AG04450 (cell line): Measurements from ENCODE around the gene DAZ4. TPM values are rescaled to one million over a fixed set of nuclear protein-coding genes. Genes with fewer than 3 reads are reported as not detected.
"Not testable (repeated sequence)": the region's sequence is repeated elsewhere in the genome, so short reads cannot be mapped to it uniquely, and the experiment has no call there.

Experiments used
- CTCF ChIA-PET: fragments of 300-600, 350-600 bp; formaldehyde crosslinking; extraction: SDS; loops from one replicate; lab custom pipeline; 2022; ENCODE audit warnings: antibody characterized with exemption, inconsistent platforms; lab: Charles Lee
- POLR2A ChIA-PET: fragments of 350-600 bp; formaldehyde crosslinking; extraction: SDS; loops from one replicate; lab custom pipeline; 2021; ENCODE audit warnings: antibody characterized with exemption, inconsistent platforms; lab: Yijun Ruan, JAX
- DNase-seq: peaks from one replicate; pipeline ENCODE4 v3.0.0-alpha.2; 2011; ENCODE audit warnings: low read depth, low spot score
- H3K27ac ChIP-seq: one replicate; pipeline ENCODE4 v1.5.1; 2012; ENCODE audit warnings: low read depth, low read length, control low read depth
- H3K27me3 ChIP-seq: one replicate; pipeline ENCODE4 v1.6.0; 2012; ENCODE audit warnings: low read length; ENCODE audit not compliant: control insufficient read depth, insufficient read depth
- H3K4me3 ChIP-seq: 2 replicates; pipeline ENCODE4 v1.5.1; 2011; ENCODE audit warnings: mild to moderate bottlenecking, low read depth, low read length, control low read depth
- H3K9me3 ChIP-seq: 2 replicates; pipeline ENCODE4 v1.5.1; 2012; ENCODE audit warnings: low read length; ENCODE audit not compliant: control insufficient read depth, insufficient read depth
- polyA minus RNA-seq: library from RNA; depleted of rRNA, polyadenylated mRNA; stranded (reverse); fragments of >200 nt; gene quantifications from 2 replicates; pipeline ENCODE4 v1.2.3, GENCODE V29; 2011; rRNA and poly(A)+ RNA removed
- polyA plus RNA-seq: library from polyadenylated mRNA; depleted of rRNA; stranded (reverse); fragments of >200 nt; gene quantifications from 2 replicates; pipeline ENCODE4 v1.2.3, GENCODE V29; 2011; rRNA removed

Gene DAZ4, protein sequence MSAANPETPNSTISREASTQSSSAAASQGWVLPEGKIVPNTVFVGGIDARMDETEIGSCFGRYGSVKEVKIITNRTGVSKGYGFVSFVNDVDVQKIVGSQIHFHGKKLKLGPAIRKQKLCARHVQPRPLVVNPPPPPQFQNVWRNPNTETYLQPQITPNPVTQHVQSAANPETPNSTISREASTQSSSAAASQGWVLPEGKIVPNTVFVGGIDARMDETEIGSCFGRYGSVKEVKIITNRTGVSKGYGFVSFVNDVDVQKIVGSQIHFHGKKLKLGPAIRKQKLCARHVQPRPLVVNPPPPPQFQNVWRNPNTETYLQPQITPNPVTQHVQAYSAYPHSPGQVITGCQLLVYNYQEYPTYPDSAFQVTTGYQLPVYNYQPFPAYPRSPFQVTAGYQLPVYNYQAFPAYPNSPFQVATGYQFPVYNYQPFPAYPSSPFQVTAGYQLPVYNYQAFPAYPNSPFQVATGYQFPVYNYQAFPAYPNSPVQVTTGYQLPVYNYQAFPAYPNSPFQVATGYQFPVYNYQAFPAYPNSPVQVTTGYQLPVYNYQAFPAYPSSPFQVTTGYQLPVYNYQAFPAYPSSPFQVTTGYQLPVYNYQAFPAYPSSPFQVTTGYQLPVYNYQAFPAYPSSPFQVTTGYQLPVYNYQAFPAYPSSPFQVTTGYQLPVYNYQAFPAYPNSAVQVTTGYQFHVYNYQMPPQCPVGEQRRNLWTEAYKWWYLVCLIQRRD
- not detected in 2 replicates for polyA plus RNA-seq
- not detected in 2 replicates for polyA minus RNA-seq

DNA sequence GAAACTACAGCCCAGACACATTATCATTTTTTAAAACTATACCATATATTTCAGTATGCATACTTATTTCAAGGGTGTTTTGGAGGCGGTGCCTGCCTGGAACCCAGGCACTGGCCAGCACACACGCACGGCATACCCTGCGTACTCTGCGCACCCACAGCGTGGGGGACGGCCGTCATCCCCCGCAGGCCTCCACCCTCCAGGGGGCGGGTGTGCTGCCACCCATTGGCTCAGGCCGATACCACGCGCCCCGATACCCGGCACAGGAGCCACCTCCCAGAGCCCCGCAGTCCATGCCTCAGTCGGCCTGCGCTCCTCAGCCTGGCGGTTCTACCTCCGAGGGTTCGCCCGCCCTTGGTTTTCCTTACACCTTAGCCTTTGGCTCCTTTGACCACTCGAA lies at the start of gene DAZ4:
Gene DAZ4 (plus strand): TSS at position 301 of the 400 bp plus-strand sequence. CDS start 208 bp downstream, outside the sequence.
- DNase-seq, CTCF ChIA-PET, H3K4me3 ChIP-seq, H3K27ac ChIP-seq, POLR2A ChIA-PET, H3K27me3 ChIP-seq, H3K9me3 ChIP-seq: not testable (repeated sequence)

- H3K27me3 ChIP-seq, CTCF ChIA-PET, H3K27ac ChIP-seq, H3K4me3 ChIP-seq, POLR2A ChIA-PET, DNase-seq, H3K9me3 ChIP-seq: not testable (repeated sequence)
These were observed 20.4 kb upstream of the DAZ4 start, which contains the start of gene DAZ3 for GRCh38 chrY:24813293-24813692. Gene DAZ3 (minus strand): TSS chrY:24813393. CDS start chrY:24813185, 208 bp downstream.

GRCh38 chrY:24821836-24822235 lies 11.9 kb upstream of the DAZ4 start:
- H3K4me3 ChIP-seq, CTCF ChIA-PET, POLR2A ChIA-PET, H3K9me3 ChIP-seq, DNase-seq, H3K27me3 ChIP-seq, H3K27ac ChIP-seq: not testable (repeated sequence)

DNA sequence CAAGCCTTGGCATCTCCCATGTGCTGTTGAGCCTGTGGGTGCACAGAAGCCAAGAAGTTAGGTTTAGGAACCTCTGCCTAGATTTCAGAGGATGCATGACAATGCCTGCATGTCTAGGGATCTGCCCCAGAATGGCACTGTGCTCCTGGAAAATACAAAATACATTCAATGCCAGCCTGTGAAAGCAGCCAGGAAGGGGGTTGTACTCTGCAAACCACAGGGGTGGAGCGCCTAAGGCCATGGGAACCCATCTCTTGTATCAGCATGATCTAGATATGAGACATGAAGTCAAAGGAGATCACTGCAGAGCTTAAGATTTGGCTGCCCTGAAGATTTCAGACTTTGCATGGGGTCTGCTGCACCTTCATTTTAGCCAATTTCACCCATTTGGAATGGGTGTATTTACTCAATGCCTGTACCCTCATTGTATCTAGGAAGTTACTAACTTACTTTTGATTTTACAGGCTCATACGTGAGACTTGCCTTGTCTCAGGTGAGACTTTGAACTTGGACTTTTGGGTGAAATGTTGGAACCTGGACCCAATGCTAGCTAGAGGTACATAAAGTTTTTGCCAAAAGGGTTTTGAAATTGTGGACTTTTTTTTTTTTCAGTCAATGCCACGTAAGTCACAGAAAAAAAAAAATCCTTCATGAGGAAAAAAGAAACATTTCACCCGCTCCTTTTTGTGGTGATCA lies 9.4 kb upstream of the DAZ4 start:
- H3K27ac ChIP-seq, POLR2A ChIA-PET, H3K27me3 ChIP-seq, H3K9me3 ChIP-seq, DNase-seq, CTCF ChIA-PET, H3K4me3 ChIP-seq: not testable (repeated sequence)

GRCh38 chrY:24825069-24825468 lies 8.7 kb upstream of the DAZ4 start:
- H3K4me3 ChIP-seq, POLR2A ChIA-PET, H3K27ac ChIP-seq, H3K27me3 ChIP-seq, DNase-seq, H3K9me3 ChIP-seq, CTCF ChIA-PET: not testable (repeated sequence)

Other genes with a start within 250 kb of the DAZ4 start
- not detected in 2 replicates for gene BPY2B, start 215.9 kb upstream of the DAZ4 start, polyA plus RNA-seq
- not detected in 2 replicates for gene DAZ3, start 20.5 kb upstream of the DAZ4 start, polyA plus RNA-seq
- gene BPY2C, start 218.2 kb downstream of the DAZ4 start, polyA plus RNA-seq: not detected in 2 replicates